Brain microvascular endothelial cell (primary cell): ENCODE measurements around the gene PABPC1L.
"Not testable (repeated sequence)": the region's sequence is repeated elsewhere in the genome, so short reads cannot be mapped to it uniquely, and the experiment has no call there.

Experiments used
- DNase-seq: peaks from one replicate; pipeline ENCODE4 v3.0.0-alpha.2; 2020
- H3K27ac ChIP-seq: fragments of 250-450 bp; sonication (Bioruptor Pico); 2 replicates; pipeline ENCODE4 v1.5.1; 2020; ENCODE audit warnings: mild to moderate bottlenecking, moderate library complexity
- H3K27me3 ChIP-seq: fragments of 250-450 bp; sonication (Bioruptor Pico); replicated peaks from 2 replicates; pipeline ENCODE4 v1.5.1; 2020; ENCODE audit warnings: mild to moderate bottlenecking
- H3K36me3 ChIP-seq: fragments of 250-450 bp; sonication (Bioruptor Pico); replicated peaks from 2 replicates; pipeline ENCODE4 v1.5.1; 2020; ENCODE audit warnings: mild to moderate bottlenecking
- H3K4me3 ChIP-seq: 2 replicates; pipeline ENCODE4 v1.5.1; 2011; ENCODE audit warnings: low read depth, mild to moderate bottlenecking, control low read depth, low read length, moderate library complexity
- CTCF ChIP-seq: IDR thresholded peaks from 2 replicates; pipeline ENCODE4 v1.5.1; 2011; ENCODE audit warnings: low read depth, mild to moderate bottlenecking, moderate library complexity, low read length, control low read depth, inconsistent platforms; ENCODE audit errors: missing control alignments
- in situ Hi-C: cut with HindIII; loops from 2 replicates; pipeline ENCODE4 v1.10.0; 2017; ENCODE audit warnings: low sequenced_read_pairs, low pct_ligation_motif_present

PABPC1L gene

GRCh38 chr20:44909872-44910689 lies at the start of gene PABPC1L:
Gene PABPC1L, plus strand, starts transcription at chr20:44910060. Its CDS starts 84 bp downstream, at chr20:44910144.
- DNase-seq: peak; percentile 49
- no peak for TF ChIP-seq CTCF
- in situ Hi-C loops: no loop called here
- H3K27ac ChIP-seq: peak within 1 kb of the TSS; percentile 1
- peak within 1 kb of the TSS; percentile 77 for H3K4me3 ChIP-seq
- peaks cover 33% of the 10 kb centered on the region for H3K36me3 ChIP-seq
- H3K27me3 ChIP-seq: no peaks in the 10 kb centered on the region

- DNase-seq: peak; percentile 16
- H3K36me3 ChIP-seq: no peaks in the 10 kb centered on the region
- in situ Hi-C loops: no loop called here
- no peak for TF ChIP-seq CTCF
- no peak overlapping the region for H3K27ac ChIP-seq
- peaks cover 1% of the 10 kb centered on the region for H3K27me3 ChIP-seq
- no peak overlapping the region for H3K4me3 ChIP-seq
These were observed 48.3 kb upstream of the PABPC1L start for GRCh38 chr20:44861531-44862006.

- Histone ChIP-seq H3K27me3 (peaks cover 4% of the 10 kb centered on the region), H3K4me3 (no peak overlapping the region), H3K36me3 (no peaks in the 10 kb centered on the region), H3K27ac (no peak overlapping the region)
- no peak for TF ChIP-seq CTCF
- in situ Hi-C loops: no loop called here
- DNase-seq: no peak
These were observed 47.6 kb upstream of the PABPC1L start for GRCh38 chr20:44862286-44862685.

GRCh38 chr20:44863365-44864084 lies 46.3 kb upstream of the PABPC1L start:
- in situ Hi-C loops, H3K27ac ChIP-seq, H3K4me3 ChIP-seq, H3K36me3 ChIP-seq, DNase-seq, H3K27me3 ChIP-seq: not testable (repeated sequence)

GRCh38 chr20:44864493-44864892 lies 45.4 kb upstream of the PABPC1L start:
- H3K36me3 ChIP-seq, in situ Hi-C loops, H3K27ac ChIP-seq, H3K4me3 ChIP-seq, DNase-seq, H3K27me3 ChIP-seq: not testable (repeated sequence)

- Histone ChIP-seq H3K4me3 (no peak overlapping the region), H3K27me3 (peaks cover 8% of the 10 kb centered on the region), H3K27ac (no peak overlapping the region), H3K36me3 (no peaks in the 10 kb centered on the region)
- no peak for TF ChIP-seq CTCF
- in situ Hi-C loops: no loop called here
- no peak for DNase-seq
These were observed 43.0 kb upstream of the PABPC1L start for GRCh38 chr20:44866703-44867335.
